ENCODE measurements around the gene MOB3A. TPM values are rescaled to one million over a fixed set of nuclear protein-coding genes. Genes with fewer than 3 reads are reported as not detected.

Gene MOB3A
- total and polyA plus RNA-seq, 9 of the 15 experiments (the other 6 are each of a cell fraction or from before 2014, with no cell fraction given) = 1.1 to 24.1 (median 6.0) TPM

GRCh38 chr19:2077833-2078619 lies 18.1 kb downstream of the MOB3A start:
- CTCF ChIA-PET (ENCODE audit: low intra/inter-chr PET ratio) = no interaction called here
- Histone ChIP-seq H4K20me1 (replicated peaks; ENCODE audit: control insufficient read depth, insufficient read depth, low read length) (no peaks in the 10 kb centered on the region), H3K27ac (ENCODE audit: extremely low read depth, low read depth, low read length) (no peak overlapping the region), H3K4me1 (replicated peaks in 1 of 2; ENCODE audit: control insufficient read depth in 2 of 2, insufficient read depth in 2 of 2, low read length in 2 of 2) (peaks cover 0 to 25% of the 10 kb centered on the region in 2 experiments; a peak in 2 of 5 replicates), H3K4me3 (no peak overlapping the region), H3K4me2 (ENCODE audit: insufficient read depth, low read length) (no peak overlapping the region), H3K79me2 (ENCODE audit: control insufficient read depth, insufficient read depth, low read length) (no peaks in the 10 kb centered on the region; the same call in 2 of the 3 replicates), H3K9me1 (ENCODE audit: control insufficient read depth, insufficient read depth, low read length) (no peaks in the 10 kb centered on the region), H3K36me3 (ENCODE audit: control insufficient read depth, insufficient read depth, low read length) (peaks cover 45% of the 10 kb centered on the region; the same call in 2 of the 3 replicates), H3K9ac (ENCODE audit: insufficient read depth in 1 of 2, low read depth in 2 of 2, low read length in 2 of 2) (no peak overlapping the region), H2AFZ (ENCODE audit: low read depth, low read length) (no peak overlapping the region), H3K27me3 (ENCODE audit: control insufficient read depth in 2 of 2, insufficient read depth in 2 of 2, low read length in 2 of 2) (no peaks in the 10 kb centered on the region), H3K9me3 (replicated peaks; ENCODE audit: control insufficient read depth, insufficient read depth, low read depth, low read length) (no peaks in the 10 kb centered on the region; the same call in 1 of the 2 replicates)
- in situ Hi-C loops (cut with MboI) (no loop called here), intact Hi-C loops (cut with micrococcal nuclease) (no loop called here)
- POLR2A ChIA-PET = interaction anchor here (0.6 to 0.7 kb wide), 2 partner anchors 17 to 186 kb away, joined by 3 read pairs; no protein-coding TSS in a partner anchor
- no peak for DNase-seq (ENCODE audit: extremely low read depth in 1 of 4, low spot score in 3 of 4)
- no TSS peak for BruUV-seq (replicated peaks)
- TF ChIP-seq CTCFL (IDR thresholded peaks at IDR 0.05; ENCODE audit: borderline replicate concordance, insufficient read depth, low read depth, low read length, poor library complexity, severe bottlenecking) (no peak), FOXA3 (CRISPR knock-in tag; conservative IDR thresholded peaks at IDR 0.05 in 1 of 2, IDR thresholded peaks at IDR 0.05 in 1 of 2) (no peak), DEAF1 (CRISPR knock-in tag; IDR thresholded peaks at IDR 0.05) (no peak), SMAD1 (IDR thresholded peaks at IDR 0.05; ENCODE audit: low read depth, low read length, partially characterized antibody) (no peak), NR0B1 (IDR thresholded peaks at IDR 0.05; ENCODE audit: partially characterized antibody) (no peak), ZNF121 (CRISPR knock-in tag; conservative IDR thresholded peaks at IDR 0.05) (peak; percentile 80), E2F8 (IDR thresholded peaks at IDR 0.05; ENCODE audit: low read depth, partially characterized antibody) (no peak)
- ATAC-seq = no peak
- WGBS (ENCODE audit: insufficient coverage, low coverage, missing lambda C conversion rate) = 92% methylated on average over 31 of the region's 44 CpGs
- FAIRE-seq = no peak

Data from K562 (cell line).